ENCODE measurements around the gene PODN.

The PODN gene

DNA sequence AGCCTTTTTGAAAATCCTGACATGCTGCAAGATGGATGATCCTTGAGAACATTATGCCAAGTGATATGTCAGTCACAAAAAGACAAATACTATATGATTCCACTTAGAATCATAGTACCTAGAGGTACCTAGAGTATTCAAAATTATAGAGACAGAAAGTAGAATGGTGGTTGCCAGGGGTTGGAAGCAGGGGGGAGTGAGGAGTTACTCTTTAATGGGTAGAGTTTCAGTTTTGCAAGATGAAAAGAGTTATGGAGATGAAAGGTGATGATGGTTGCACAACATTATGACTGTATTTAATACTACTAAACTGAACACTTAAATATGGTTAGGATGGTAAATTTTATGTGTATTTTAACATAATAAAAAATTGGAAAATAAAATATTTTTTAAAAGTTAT is 37.9 kb upstream of the PODN start:
- Histone ChIP-seq H3K27me3 (ENCODE audit: control insufficient read depth in 1 of 2, insufficient read depth in 1 of 2, low read length in 2 of 2) (no peaks in the 10 kb centered on the region), H2AFZ (ENCODE audit: low read depth, low read length) (no peak overlapping the region), H4K91ac (ENCODE audit: low read length) (no peak overlapping the region), H2BK15ac (ENCODE audit: low read depth, poor library complexity, severe bottlenecking) (no peak overlapping the region), H2BK12ac (ENCODE audit: low read length in 2 of 2) (no peak overlapping the region), H4K8ac (ENCODE audit: low read length) (no peak overlapping the region), H3K4me2 (ENCODE audit: low read length, poor library complexity, severe bottlenecking) (no peak overlapping the region), H3K4me3 (ENCODE audit: insufficient read depth in 1 of 2, low read depth in 1 of 2, low read length in 2 of 2) (no peak overlapping the region), H3K4me1 (ENCODE audit: control insufficient read depth, insufficient read depth, low read depth, low read length) (peaks cover 2% of the 10 kb centered on the region), H3K27ac (ENCODE audit: low read length, poor library complexity, severe bottlenecking) (no peak overlapping the region), H3K36me3 (ENCODE audit: control insufficient read depth in 1 of 2, insufficient read depth in 2 of 2, low read depth in 1 of 2, low read length in 2 of 2) (peaks cover 5 to 14% of the 10 kb centered on the region in 2 experiments), H3K9me3 (ENCODE audit: control insufficient read depth, low read length) (no peaks in the 10 kb centered on the region), H3K14ac (ENCODE audit: low read length in 2 of 2) (no peak overlapping the region), H2BK5ac (ENCODE audit: low read depth, low read length, poor library complexity, severe bottlenecking) (no peak overlapping the region), H2AK5ac (ENCODE audit: low read length, severe bottlenecking) (no peak overlapping the region), H3K18ac (ENCODE audit: low read depth in 1 of 2, low read length in 2 of 2) (no peak overlapping the region), H3K9ac (ENCODE audit: low read length) (no peak overlapping the region), H3K23ac (ENCODE audit: low read length in 2 of 2) (no peak overlapping the region), H3K79me1 (replicated peaks; ENCODE audit: low read length, poor library complexity, severe bottlenecking) (peaks cover 26% of the 10 kb centered on the region), H3K4ac (ENCODE audit: low read depth in 1 of 2, low read length in 2 of 2) (no peak overlapping the region), H2BK120ac (ENCODE audit: low read depth, low read length) (no peak overlapping the region)
- no peak for DNase-seq

DNA sequence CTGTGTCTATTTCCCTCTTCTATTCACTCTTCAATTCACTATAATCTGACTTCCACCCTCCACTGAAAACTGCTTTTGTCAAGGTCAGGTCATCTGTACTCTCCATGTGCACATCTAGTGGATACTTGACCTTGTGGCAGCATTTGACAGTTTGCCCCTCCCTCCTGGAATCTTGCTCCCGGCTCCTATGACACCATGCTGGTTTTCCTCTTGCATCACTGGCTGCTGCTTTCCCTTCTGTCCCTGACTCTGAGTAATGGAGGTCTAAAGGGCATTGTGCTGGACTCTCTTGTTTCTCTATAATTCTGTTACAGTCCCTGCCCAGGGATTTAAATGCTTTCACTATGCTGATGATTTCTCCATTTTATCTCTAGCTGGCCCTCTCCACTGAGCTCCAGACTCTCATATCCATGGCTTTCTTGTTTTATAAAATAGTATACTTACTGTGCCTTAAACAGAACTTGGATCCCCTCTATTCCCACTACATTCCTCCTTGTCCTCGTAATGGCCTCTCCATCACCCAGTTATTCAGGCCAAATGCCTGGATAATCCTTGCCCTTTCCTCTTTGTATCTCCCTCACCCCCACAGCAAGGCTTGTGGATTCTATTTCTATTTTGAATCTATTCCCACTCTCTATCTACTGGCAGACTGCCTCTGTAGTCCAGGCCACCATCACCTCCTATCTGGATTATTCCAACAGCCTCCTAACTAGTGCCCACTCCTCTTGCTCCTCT is 36.8 kb upstream of the PODN start:
- peak overlapping the region in 1 of 2 experiments; percentile 39 for H3K4me3 ChIP-seq (ENCODE audit: insufficient read depth in 1 of 2, low read depth in 1 of 2, low read length in 2 of 2)
- peaks cover 24% of the 10 kb centered on the region for H3K79me1 ChIP-seq (replicated peaks; ENCODE audit: low read length, poor library complexity, severe bottlenecking)
- no peaks in the 10 kb centered on the region for H3K9me3 ChIP-seq (ENCODE audit: control insufficient read depth, low read length)
- no peak overlapping the region for H3K23ac ChIP-seq (ENCODE audit: low read length in 2 of 2)
- H3K4me1 ChIP-seq (ENCODE audit: control insufficient read depth, insufficient read depth, low read depth, low read length): peaks cover 2% of the 10 kb centered on the region
- WGBS: 44% methylated on average over 2 of the region's 2 CpGs
- peak overlapping the region in 1 of 2 experiments; percentile 66 for H3K18ac ChIP-seq (ENCODE audit: low read depth in 1 of 2, low read length in 2 of 2)
- H3K36me3 ChIP-seq (ENCODE audit: control insufficient read depth in 1 of 2, insufficient read depth in 2 of 2, low read depth in 1 of 2, low read length in 2 of 2): peaks cover 5 to 20% of the 10 kb centered on the region in 2 experiments
- no peak overlapping the region for H2AFZ ChIP-seq (ENCODE audit: low read depth, low read length)
- no peaks in the 10 kb centered on the region for H3K27me3 ChIP-seq (ENCODE audit: control insufficient read depth in 1 of 2, insufficient read depth in 1 of 2, low read length in 2 of 2)
- H2BK12ac ChIP-seq (ENCODE audit: low read length in 2 of 2): peak overlapping the region in 1 of 2 experiments; percentile 77
- H4K91ac ChIP-seq (ENCODE audit: low read length): no peak overlapping the region
- H2AK5ac ChIP-seq (ENCODE audit: low read length, severe bottlenecking): no peak overlapping the region
- H3K4ac ChIP-seq (ENCODE audit: low read depth in 1 of 2, low read length in 2 of 2): peak overlapping the region in 1 of 2 experiments; percentile 82
- DNase-seq: peak; percentile 95
- no peak overlapping the region for H3K4me2 ChIP-seq (ENCODE audit: low read length, poor library complexity, severe bottlenecking)
- no peak overlapping the region for H2BK5ac ChIP-seq (ENCODE audit: low read depth, low read length, poor library complexity, severe bottlenecking)
- H2BK120ac ChIP-seq (ENCODE audit: low read depth, low read length): no peak overlapping the region
- no peak overlapping the region for H2BK15ac ChIP-seq (ENCODE audit: low read depth, poor library complexity, severe bottlenecking)
- no peak overlapping the region for H3K14ac ChIP-seq (ENCODE audit: low read length in 2 of 2)
- H3K9ac ChIP-seq (ENCODE audit: low read length): peak overlapping the region; percentile 69
- no peak overlapping the region for H3K27ac ChIP-seq (ENCODE audit: low read length, poor library complexity, severe bottlenecking)
- peak overlapping the region; percentile 77 for H4K8ac ChIP-seq (ENCODE audit: low read length)

GRCh38 chr1:53025769-53026112 is 36.3 kb upstream of the PODN start:
- Histone ChIP-seq H2AK5ac (ENCODE audit: low read length, severe bottlenecking) (no peak overlapping the region), H3K9ac (ENCODE audit: low read length) (peak overlapping the region; percentile 69), H3K36me3 (ENCODE audit: control insufficient read depth in 1 of 2, insufficient read depth in 2 of 2, low read depth in 1 of 2, low read length in 2 of 2) (peaks cover 5 to 20% of the 10 kb centered on the region in 2 experiments), H3K4ac (ENCODE audit: low read depth in 1 of 2, low read length in 2 of 2) (peak overlapping the region in 1 of 2 experiments; percentile 82), H3K27me3 (ENCODE audit: control insufficient read depth in 1 of 2, insufficient read depth in 1 of 2, low read length in 2 of 2) (no peaks in the 10 kb centered on the region), H3K79me1 (replicated peaks; ENCODE audit: low read length, poor library complexity, severe bottlenecking) (peaks cover 23% of the 10 kb centered on the region), H3K4me2 (ENCODE audit: low read length, poor library complexity, severe bottlenecking) (no peak overlapping the region), H4K8ac (ENCODE audit: low read length) (no peak overlapping the region), H3K4me1 (ENCODE audit: control insufficient read depth, insufficient read depth, low read depth, low read length) (peaks cover 2% of the 10 kb centered on the region), H3K9me3 (ENCODE audit: control insufficient read depth, low read length) (no peaks in the 10 kb centered on the region), H2BK15ac (ENCODE audit: low read depth, poor library complexity, severe bottlenecking) (no peak overlapping the region), H2AFZ (ENCODE audit: low read depth, low read length) (no peak overlapping the region), H3K23ac (ENCODE audit: low read length in 2 of 2) (no peak overlapping the region), H3K18ac (ENCODE audit: low read depth in 1 of 2, low read length in 2 of 2) (peak overlapping the region in 1 of 2 experiments; percentile 66), H4K91ac (ENCODE audit: low read length) (no peak overlapping the region), H3K4me3 (ENCODE audit: insufficient read depth in 1 of 2, low read depth in 1 of 2, low read length in 2 of 2) (peak overlapping the region in 1 of 2 experiments; percentile 39), H3K14ac (ENCODE audit: low read length in 2 of 2) (no peak overlapping the region), H2BK12ac (ENCODE audit: low read length in 2 of 2) (peak overlapping the region in 1 of 2 experiments; percentile 77), H2BK5ac (ENCODE audit: low read depth, low read length, poor library complexity, severe bottlenecking) (no peak overlapping the region), H2BK120ac (ENCODE audit: low read depth, low read length) (no peak overlapping the region), H3K27ac (ENCODE audit: low read length, poor library complexity, severe bottlenecking) (no peak overlapping the region)
- WGBS: 77% methylated on average over 2 of the region's 2 CpGs
- DNase-seq: no peak

GRCh38 chr1:53026254-53026653 is 35.8 kb upstream of the PODN start:
- Histone ChIP-seq H3K79me1 (replicated peaks; ENCODE audit: low read length, poor library complexity, severe bottlenecking) (peaks cover 21% of the 10 kb centered on the region), H3K36me3 (ENCODE audit: control insufficient read depth in 1 of 2, insufficient read depth in 2 of 2, low read depth in 1 of 2, low read length in 2 of 2) (peaks cover under 1 to 23% of the 10 kb centered on the region in 2 experiments), H2BK120ac (ENCODE audit: low read depth, low read length) (no peak overlapping the region), H2BK12ac (ENCODE audit: low read length in 2 of 2) (no peak overlapping the region), H3K4me2 (ENCODE audit: low read length, poor library complexity, severe bottlenecking) (no peak overlapping the region), H2BK15ac (ENCODE audit: low read depth, poor library complexity, severe bottlenecking) (no peak overlapping the region), H3K9me3 (ENCODE audit: control insufficient read depth, low read length) (no peaks in the 10 kb centered on the region), H3K18ac (ENCODE audit: low read depth in 1 of 2, low read length in 2 of 2) (no peak overlapping the region), H3K27ac (ENCODE audit: low read length, poor library complexity, severe bottlenecking) (no peak overlapping the region), H3K27me3 (ENCODE audit: control insufficient read depth in 1 of 2, insufficient read depth in 1 of 2, low read length in 2 of 2) (no peaks in the 10 kb centered on the region), H4K91ac (ENCODE audit: low read length) (no peak overlapping the region), H3K4ac (ENCODE audit: low read depth in 1 of 2, low read length in 2 of 2) (no peak overlapping the region), H3K23ac (ENCODE audit: low read length in 2 of 2) (no peak overlapping the region), H2AFZ (ENCODE audit: low read depth, low read length) (no peak overlapping the region), H2BK5ac (ENCODE audit: low read depth, low read length, poor library complexity, severe bottlenecking) (no peak overlapping the region), H3K9ac (ENCODE audit: low read length) (no peak overlapping the region), H3K4me3 (ENCODE audit: insufficient read depth in 1 of 2, low read depth in 1 of 2, low read length in 2 of 2) (no peak overlapping the region), H3K14ac (ENCODE audit: low read length in 2 of 2) (peak overlapping the region in 1 of 2 experiments; percentile 36), H3K4me1 (ENCODE audit: control insufficient read depth, insufficient read depth, low read depth, low read length) (peaks cover 2% of the 10 kb centered on the region), H2AK5ac (ENCODE audit: low read length, severe bottlenecking) (no peak overlapping the region), H4K8ac (ENCODE audit: low read length) (no peak overlapping the region)
- WGBS: 71% methylated on average over 2 of the region's 2 CpGs
- peak; percentile 29 for DNase-seq

All from mesenchymal stem cell (in vitro differentiated cells and primary cell).